Colonic mucosa (tissue), 4 donors: ENCODE measurements around the gene SPTBN1. TPM values are rescaled to one million over a fixed set of nuclear protein-coding genes. Genes with fewer than 3 reads are reported as not detected.

Source experiments
- DNase-seq: peaks from one replicate; pipeline ENCODE4 v3.0.0-alpha.2; 2020
- H3K27ac ChIP-seq: fragments of 200-600 bp; one replicate; pipeline ENCODE4 v1.8.0; 2021
- H3K27me3 ChIP-seq: fragments of 200-600 bp; one replicate; pipeline ENCODE4 v1.8.0; 2021
- H3K36me3 ChIP-seq: fragments of 200-600 bp; one replicate; pipeline ENCODE4 v1.8.0; 2021
- H3K4me1 ChIP-seq: fragments of 200-600 bp; one replicate; pipeline ENCODE4 v1.8.0; 2021; ENCODE audit warnings: mild to moderate bottlenecking
- H3K4me3 ChIP-seq: fragments of 200-600 bp; one replicate; pipeline ENCODE4 v1.8.0; 2021
- H3K9ac ChIP-seq, 2 donors: one replicate each; pipeline ENCODE4 v1.7.0; 2013; ENCODE audit warnings: control low read depth in 2 of 2, low read depth in 2 of 2, low read length in 2 of 2
- H3K9me3 ChIP-seq: fragments of 200-600 bp; one replicate; pipeline ENCODE4 v1.8.0; 2021
- CTCF ChIP-seq: fragments of 200-600 bp; IDR thresholded peaks from one replicate; pipeline ENCODE4 v1.8.0; 2022; ENCODE audit warnings: antibody characterized with exemption, mild to moderate bottlenecking
- intact Hi-C: fragments of 100-400 bp; cut with DNase I; formaldehyde crosslinking; loops from one replicate; pipeline ENCODE4 v1.14.1; 2022
- total RNA-seq, 2 donors: library from RNA; stranded (reverse); fragmentation: NEBNext Ultra II Directional in 1 of 2; extraction: Animal tissue kit (Norgen Biotek cat#: 25700) in 1 of 2; gene quantifications; one replicate each; pipeline ENCODE4 v1.2.1, GENCODE V29; 2021
- donor health status: healthy.
- donor health status: DM: no; HTN: no; CAD: no.
- donor health status: DM: no; HTN: no; CAD: no.

Gene SPTBN1
- total RNA-seq, 2 donors from 2014 or later: 325 to 338 TPM

- H3K4me1 ChIP-seq: peaks cover 9% of the 10 kb centered on the region
- H3K27ac ChIP-seq: no peak overlapping the region
- no peak for TF ChIP-seq CTCF
- no peak for DNase-seq
- intact Hi-C loops: no loop called here
- no peaks in the 10 kb centered on the region for H3K27me3 ChIP-seq
- no peaks in the 10 kb centered on the region for H3K9me3 ChIP-seq
- no peaks in the 10 kb centered on the region for H3K36me3 ChIP-seq
- no peak overlapping the region for H3K4me3 ChIP-seq
- no peak overlapping the region for H3K9ac ChIP-seq
Observed at GRCh38 chr2:54475919-54476318, 19.8 kb downstream of the SPTBN1 start.

- H3K27me3 ChIP-seq: no peaks in the 10 kb centered on the region
- intact Hi-C loops: no loop called here
- H3K27ac ChIP-seq: peak overlapping the region; percentile 37
- no peaks in the 10 kb centered on the region for H3K9me3 ChIP-seq
- H3K9ac ChIP-seq: no peak overlapping the region
- peaks cover 9% of the 10 kb centered on the region for H3K4me1 ChIP-seq
- H3K4me3 ChIP-seq: no peak overlapping the region
- no peaks in the 10 kb centered on the region for H3K36me3 ChIP-seq
- DNase-seq: no peak
- no peak for TF ChIP-seq CTCF
Observed at GRCh38 chr2:54476852-54477251, 20.7 kb downstream of the SPTBN1 start.

GRCh38 chr2:54477896-54478295, 21.8 kb downstream of the SPTBN1 start:
- Histone ChIP-seq H3K9me3 (no peaks in the 10 kb centered on the region), H3K36me3 (no peaks in the 10 kb centered on the region), H3K27me3 (no peaks in the 10 kb centered on the region), H3K4me1 (peaks cover 9% of the 10 kb centered on the region), H3K4me3 (no peak overlapping the region), H3K9ac (no peak overlapping the region), H3K27ac (peak overlapping the region; percentile 37)
- DNase-seq: no peak
- no peak for TF ChIP-seq CTCF
- intact Hi-C loops: no loop called here

- H3K4me1 ChIP-seq: peaks cover 9% of the 10 kb centered on the region
- H3K36me3 ChIP-seq: no peaks in the 10 kb centered on the region
- H3K27ac ChIP-seq: no peak overlapping the region
- no peak overlapping the region for H3K4me3 ChIP-seq
- no peaks in the 10 kb centered on the region for H3K27me3 ChIP-seq
- no peak for TF ChIP-seq CTCF
- H3K9ac ChIP-seq: no peak overlapping the region
- no peak for DNase-seq
- intact Hi-C loops: no loop called here
- no peaks in the 10 kb centered on the region for H3K9me3 ChIP-seq
Observed at GRCh38 chr2:54478899-54479298, 22.8 kb downstream of the SPTBN1 start.

- Histone ChIP-seq H3K36me3 (no peaks in the 10 kb centered on the region), H3K9me3 (no peaks in the 10 kb centered on the region), H3K27ac (no peak overlapping the region), H3K9ac (no peak overlapping the region), H3K27me3 (no peaks in the 10 kb centered on the region), H3K4me3 (no peak overlapping the region), H3K4me1 (peaks cover 9% of the 10 kb centered on the region)
- TF ChIP-seq CTCF: no peak
- DNase-seq: no peak
- intact Hi-C loops: no loop called here
Observed at GRCh38 chr2:54479424-54479823, 23.3 kb downstream of the SPTBN1 start.

GRCh38 chr2:54480025-54480424, 23.9 kb downstream of the SPTBN1 start:
- Histone ChIP-seq H3K9ac (no peak overlapping the region), H3K27me3 (no peaks in the 10 kb centered on the region), H3K36me3 (no peaks in the 10 kb centered on the region), H3K4me1 (peaks cover 9% of the 10 kb centered on the region), H3K27ac (no peak overlapping the region), H3K4me3 (no peak overlapping the region), H3K9me3 (no peaks in the 10 kb centered on the region)
- intact Hi-C loops: no loop called here
- no peak for TF ChIP-seq CTCF
- no peak for DNase-seq
